Parathyroid adenoma (tissue), 2 donors: ENCODE measurements around the gene SLC38A4.

ENCODE experiments used
- H2AFZ ChIP-seq: fragments of 300-600 bp; sonication (generic); one replicate; pipeline ENCODE4 v1.7.0; 2017; ENCODE audit warnings: antibody characterized with exemption, mild to moderate bottlenecking
- H3K27ac ChIP-seq: fragments of 300-600 bp; sonication (generic); one replicate; pipeline ENCODE4 v1.7.0; 2017
- H3K27me3 ChIP-seq: fragments of 300-600 bp; sonication (generic); one replicate; pipeline ENCODE4 v1.7.0; 2017; ENCODE audit warnings: low read length; ENCODE audit not compliant: control insufficient read depth, insufficient read depth
- H3K36me3 ChIP-seq: fragments of 300-600 bp; sonication (generic); one replicate; pipeline ENCODE4 v1.7.0; 2017; ENCODE audit warnings: low read length; ENCODE audit not compliant: control insufficient read depth, insufficient read depth
- H3K4me1 ChIP-seq: fragments of 300-600 bp; sonication (generic); one replicate; pipeline ENCODE4 v1.7.0; 2017; ENCODE audit warnings: control low read depth
- H3K4me2 ChIP-seq: fragments of 300-600 bp; sonication (generic); one replicate; pipeline ENCODE4 v1.7.0; 2017; ENCODE audit warnings: low read length
- H3K4me3 ChIP-seq: fragments of 300-600 bp; sonication (generic); one replicate; pipeline ENCODE4 v1.7.0; 2017; ENCODE audit warnings: low read depth, low read length
- H3K79me2 ChIP-seq: fragments of 300-600 bp; sonication (generic); one replicate; pipeline ENCODE4 v1.7.0; 2017; ENCODE audit warnings: control low read depth
- H3K9ac ChIP-seq: fragments of 300-600 bp; sonication (generic); one replicate; pipeline ENCODE4 v1.7.0; 2017; ENCODE audit warnings: mild to moderate bottlenecking
- H3K9me3 ChIP-seq: fragments of 300-600 bp; sonication (generic); one replicate; pipeline ENCODE4 v1.7.0; 2017; ENCODE audit warnings: low read length; ENCODE audit not compliant: control insufficient read depth
- CTCF ChIP-seq: fragments of 300-600 bp; sonication (generic); IDR thresholded peaks from one replicate; pipeline ENCODE4 v1.7.0; 2017; ENCODE audit warnings: antibody characterized with exemption, mild to moderate bottlenecking
- donor health status: primary hyperparathyroidism.

SLC38A4 gene

DNA sequence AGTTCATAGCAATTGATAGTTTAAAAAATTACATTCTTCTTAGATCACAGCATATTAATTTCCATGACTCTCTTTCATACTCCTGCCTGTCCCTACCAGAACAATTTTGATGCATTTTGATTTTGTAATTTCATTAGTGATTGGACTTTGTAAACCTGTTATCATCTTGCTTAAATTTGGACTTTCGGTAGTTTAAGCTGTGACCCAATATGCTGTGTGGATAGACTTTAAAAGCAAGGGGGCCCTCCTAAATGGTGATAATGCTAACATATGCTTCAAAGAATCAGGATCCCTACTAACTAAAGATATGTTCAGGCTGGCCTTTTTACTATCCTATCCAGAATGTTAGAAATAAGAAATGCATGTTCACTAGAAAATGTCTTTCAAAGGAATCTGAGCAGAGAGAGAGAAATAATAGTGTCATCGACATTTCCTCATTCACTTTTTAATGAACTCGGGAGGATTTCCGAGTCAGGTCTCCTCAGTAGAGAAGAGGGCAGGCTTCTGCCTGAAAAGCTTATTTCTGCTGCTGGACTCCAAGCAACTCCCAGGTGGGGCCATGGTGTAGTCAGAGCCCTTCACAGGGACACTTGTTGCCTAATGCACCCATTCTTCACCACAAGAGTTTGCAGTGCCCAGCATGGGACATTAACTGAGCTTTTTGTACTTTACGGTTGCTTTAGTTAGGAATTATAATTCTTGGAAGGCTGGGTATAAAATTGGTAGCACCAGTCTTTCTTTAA is 16.7 kb downstream of the SLC38A4 start:
- no peak overlapping the region for H3K4me2 ChIP-seq
- no peak for TF ChIP-seq CTCF
- no peak overlapping the region for H3K9ac ChIP-seq
- no peaks in the 10 kb centered on the region for H3K4me1 ChIP-seq
- no peaks in the 10 kb centered on the region for H3K79me2 ChIP-seq
- H3K9me3 ChIP-seq: no peaks in the 10 kb centered on the region
- H3K4me3 ChIP-seq: no peak overlapping the region
- H3K36me3 ChIP-seq: no peaks in the 10 kb centered on the region
- no peaks in the 10 kb centered on the region for H3K27me3 ChIP-seq
- no peak overlapping the region for H2AFZ ChIP-seq
- no peak overlapping the region for H3K27ac ChIP-seq

- no peaks in the 10 kb centered on the region for H3K36me3 ChIP-seq
- H3K4me3 ChIP-seq: no peak overlapping the region
These were observed 17.5 kb downstream of the SLC38A4 start for GRCh38 chr12:46808317-46808716.

GRCh38 chr12:46804054-46804453 is 21.7 kb downstream of the SLC38A4 start:
- Histone ChIP-seq H3K36me3 (no peaks in the 10 kb centered on the region), H2AFZ (no peak overlapping the region), H3K9me3 (no peaks in the 10 kb centered on the region), H3K9ac (no peak overlapping the region), H3K27ac (no peak overlapping the region), H3K4me1 (no peaks in the 10 kb centered on the region), H3K79me2 (no peaks in the 10 kb centered on the region), H3K4me2 (no peak overlapping the region), H3K27me3 (no peaks in the 10 kb centered on the region), H3K4me3 (no peak overlapping the region)
- no peak for TF ChIP-seq CTCF

More at GRCh38 chr12:46808317-46808716, 17.5 kb downstream of the SLC38A4 start:
- Histone ChIP-seq H3K79me2 (no peaks in the 10 kb centered on the region), H2AFZ (no peak overlapping the region), H3K27me3 (no peaks in the 10 kb centered on the region), H3K9me3 (no peaks in the 10 kb centered on the region), H3K27ac (no peak overlapping the region), H3K9ac (no peak overlapping the region), H3K4me2 (no peak overlapping the region), H3K4me1 (no peaks in the 10 kb centered on the region)
- TF ChIP-seq CTCF: no peak

- no peaks in the 10 kb centered on the region for H3K4me1 ChIP-seq
- no peaks in the 10 kb centered on the region for H3K9me3 ChIP-seq
- no peak overlapping the region for H3K4me2 ChIP-seq
- no peak overlapping the region for H3K27ac ChIP-seq
- no peak for TF ChIP-seq CTCF
- no peak overlapping the region for H3K9ac ChIP-seq
- H3K79me2 ChIP-seq: no peaks in the 10 kb centered on the region
- no peak overlapping the region for H3K4me3 ChIP-seq
- no peak overlapping the region for H2AFZ ChIP-seq
- H3K36me3 ChIP-seq: no peaks in the 10 kb centered on the region
- H3K27me3 ChIP-seq: no peaks in the 10 kb centered on the region
These were observed 22.3 kb downstream of the SLC38A4 start for GRCh38 chr12:46803517-46803916.

DNA sequence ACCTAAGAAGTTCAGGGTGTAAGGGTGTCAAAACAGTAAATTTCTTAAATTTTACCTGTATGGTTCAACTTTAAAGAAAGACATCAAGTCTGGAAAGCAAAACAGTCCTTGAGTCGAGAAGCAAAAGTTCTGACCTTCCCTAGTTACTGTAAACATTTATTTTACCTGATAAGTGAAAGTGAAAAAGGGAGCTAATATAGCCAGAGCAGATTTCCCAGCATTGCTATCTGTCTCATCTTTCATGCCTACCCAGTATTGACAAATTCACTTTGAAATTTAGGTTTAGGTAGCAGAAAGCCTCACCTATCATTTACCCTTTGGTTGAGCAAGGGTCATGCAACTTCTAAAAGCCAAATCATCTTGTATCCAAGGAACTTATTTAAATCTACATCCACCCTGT is 24.5 kb downstream of the SLC38A4 start:
- H3K4me3 ChIP-seq: no peak overlapping the region
- H3K9ac ChIP-seq: no peak overlapping the region
- TF ChIP-seq CTCF: no peak
- H3K4me1 ChIP-seq: no peaks in the 10 kb centered on the region
- no peak overlapping the region for H3K4me2 ChIP-seq
- no peaks in the 10 kb centered on the region for H3K79me2 ChIP-seq
- H3K27me3 ChIP-seq: no peaks in the 10 kb centered on the region
- no peaks in the 10 kb centered on the region for H3K36me3 ChIP-seq
- H3K9me3 ChIP-seq: no peaks in the 10 kb centered on the region
- no peak overlapping the region for H3K27ac ChIP-seq
- H2AFZ ChIP-seq: no peak overlapping the region
